HG02840 (cell line): ENCODE results near the gene KCP.

Experiments
- ATAC-seq: cut with Tn5 transposase; IDR thresholded peaks from one replicate; pipeline ENCODE4 v1.9.1; 2021; ENCODE audit warnings: mild to moderate bottlenecking, moderate library complexity, moderate number of reproducible peaks; ENCODE audit not compliant: unreplicated experiment, low FRiP score

The KCP gene

GRCh38 chr7:128888756-128889095 is 21.8 kb downstream of the KCP start:
- ATAC-seq = no peak

GRCh38 chr7:128888039-128888755 is 22.3 kb downstream of the KCP start:
- ATAC-seq = no peak

GRCh38 chr7:128887169-128888038 is 23.1 kb downstream of the KCP start:
- ATAC-seq = no peak

- no peak for ATAC-seq
Observed at GRCh38 chr7:128886391-128887168, 23.9 kb downstream of the KCP start.

- ATAC-seq = no peak
Observed at GRCh38 chr7:128885370-128886187, 24.9 kb downstream of the KCP start.

GRCh38 chr7:128884561-128885369 is 25.7 kb downstream of the KCP start:
- ATAC-seq = no peak

- ATAC-seq = no peak
Observed at GRCh38 chr7:128883622-128884448, 26.7 kb downstream of the KCP start.

- ATAC-seq = no peak
Observed at GRCh38 chr7:128882134-128882533, 28.4 kb downstream of the KCP start.

GRCh38 chr7:128881458-128882125 is 28.9 kb downstream of the KCP start:
- ATAC-seq = no peak

GRCh38 chr7:128880791-128881457 is 29.6 kb downstream of the KCP start:
- no peak for ATAC-seq

- ATAC-seq = no peak
Observed at GRCh38 chr7:128879939-128880746, 30.4 kb downstream of the KCP start.

GRCh38 chr7:128879461-128879938 is 31.0 kb downstream of the KCP start:
- ATAC-seq = no peak

GRCh38 chr7:128878226-128879105 is 32.0 kb downstream of the KCP start:
- ATAC-seq = no peak

- no peak for ATAC-seq
Observed at GRCh38 chr7:128877756-128878120, 32.8 kb downstream of the KCP start.

GRCh38 chr7:128876978-128877755 is 33.3 kb downstream of the KCP start:
- ATAC-seq = no peak
